ENCODE measurements around the gene DUSP28. TPM values are rescaled to one million over a fixed set of nuclear protein-coding genes. Genes with fewer than 3 reads are reported as not detected.

DUSP28 gene, protein sequence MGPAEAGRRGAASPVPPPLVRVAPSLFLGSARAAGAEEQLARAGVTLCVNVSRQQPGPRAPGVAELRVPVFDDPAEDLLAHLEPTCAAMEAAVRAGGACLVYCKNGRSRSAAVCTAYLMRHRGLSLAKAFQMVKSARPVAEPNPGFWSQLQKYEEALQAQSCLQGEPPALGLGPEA
- 3.1 and 4.5 TPM in 2 replicates for total RNA-seq

DNA sequence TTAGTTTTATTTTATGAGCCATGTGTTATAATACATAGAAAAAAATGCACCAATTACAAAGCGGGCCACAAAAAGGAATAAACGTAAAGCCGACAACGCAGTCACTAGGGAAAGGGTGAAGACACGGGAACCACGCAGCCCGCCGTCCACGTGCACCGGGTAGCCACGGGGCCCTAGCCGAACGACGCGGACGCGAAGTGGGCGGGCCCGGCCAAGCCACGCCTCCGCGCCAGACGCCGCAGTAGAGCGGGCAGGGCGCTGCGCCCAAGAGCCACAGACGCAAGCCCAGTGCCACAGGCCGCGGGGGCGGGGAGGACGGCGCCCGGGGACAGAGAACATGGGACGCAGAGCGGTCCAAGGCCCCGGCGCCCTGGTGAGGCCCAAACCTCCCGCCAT, at the start of gene DUSP28:
TSS of gene DUSP28 (plus strand) at position 274 of the 396 bp plus-strand sequence. CDS start 328 bp downstream, outside the sequence.

DNA sequence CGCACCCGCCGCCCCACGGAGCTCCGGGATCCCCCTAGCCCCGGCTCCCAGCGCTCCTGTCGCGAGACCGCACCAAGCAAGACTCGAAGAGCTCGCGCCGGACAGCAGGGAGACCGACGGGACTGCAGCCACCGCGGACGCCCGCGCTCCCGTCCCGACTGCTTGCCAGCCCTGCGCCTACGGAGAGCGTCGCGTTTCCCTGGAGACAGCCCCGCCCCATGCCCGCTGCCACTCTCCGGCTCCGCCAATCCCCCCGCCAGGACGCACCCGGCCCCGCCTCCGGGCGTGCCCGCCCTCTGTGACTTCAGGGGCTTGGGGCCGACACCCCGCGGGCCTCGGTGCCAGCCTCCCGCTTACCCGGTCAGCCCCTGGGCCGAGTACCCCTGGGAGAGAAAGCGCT, 2.3 kb upstream of the DUSP28 start, which contains the start of gene ANKMY1:
TSS of gene ANKMY1 (minus strand) at position 181 of the 400 bp plus-strand sequence. CDS start 653 bp downstream, outside the sequence.

DNA sequence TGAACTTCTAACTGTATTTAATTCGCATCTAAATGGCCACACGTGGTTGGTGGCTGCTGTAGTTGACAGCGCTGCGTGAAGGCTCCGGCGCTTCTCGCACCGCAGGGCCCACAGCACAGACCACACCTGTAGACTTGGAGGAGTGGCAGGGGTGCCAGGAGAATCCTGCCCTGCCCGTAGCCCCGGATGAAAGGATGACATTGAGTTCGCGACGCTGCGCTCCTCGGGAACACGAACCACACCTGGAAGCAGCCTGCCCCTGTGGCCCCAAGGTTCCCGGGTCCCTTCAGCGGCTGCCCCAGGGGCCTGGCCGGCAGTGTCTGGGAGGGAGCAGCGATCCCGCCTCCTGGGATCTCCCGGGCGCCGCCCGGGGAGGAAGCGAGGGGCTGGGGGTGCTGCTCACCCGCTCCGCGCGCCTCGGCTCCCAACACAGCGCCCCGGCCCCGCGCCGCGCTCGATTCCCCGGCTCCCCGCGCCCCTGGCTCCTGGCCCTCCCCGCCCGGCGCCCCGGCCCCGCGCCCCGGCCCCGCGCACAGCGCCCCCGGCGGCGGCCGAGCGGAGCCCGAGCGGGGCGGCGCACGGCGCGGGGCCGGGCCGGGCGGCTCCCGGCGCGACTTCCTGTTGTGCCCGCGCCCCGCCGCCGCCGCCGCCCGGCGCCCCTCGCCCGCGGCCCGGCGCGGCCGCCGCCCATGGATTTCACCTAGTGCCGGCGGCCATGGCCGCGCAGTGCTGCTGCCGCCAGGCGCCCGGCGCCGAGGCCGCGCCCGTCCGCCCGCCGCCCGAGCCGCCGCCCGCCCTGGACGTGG, 7.9 kb downstream of the DUSP28 start, which contains the start of gene RNPEPL1:
TSS of gene RNPEPL1 (plus strand) at position 613 of the 806 bp plus-strand sequence. CDS start at position 716, 103 bp downstream.

DNA sequence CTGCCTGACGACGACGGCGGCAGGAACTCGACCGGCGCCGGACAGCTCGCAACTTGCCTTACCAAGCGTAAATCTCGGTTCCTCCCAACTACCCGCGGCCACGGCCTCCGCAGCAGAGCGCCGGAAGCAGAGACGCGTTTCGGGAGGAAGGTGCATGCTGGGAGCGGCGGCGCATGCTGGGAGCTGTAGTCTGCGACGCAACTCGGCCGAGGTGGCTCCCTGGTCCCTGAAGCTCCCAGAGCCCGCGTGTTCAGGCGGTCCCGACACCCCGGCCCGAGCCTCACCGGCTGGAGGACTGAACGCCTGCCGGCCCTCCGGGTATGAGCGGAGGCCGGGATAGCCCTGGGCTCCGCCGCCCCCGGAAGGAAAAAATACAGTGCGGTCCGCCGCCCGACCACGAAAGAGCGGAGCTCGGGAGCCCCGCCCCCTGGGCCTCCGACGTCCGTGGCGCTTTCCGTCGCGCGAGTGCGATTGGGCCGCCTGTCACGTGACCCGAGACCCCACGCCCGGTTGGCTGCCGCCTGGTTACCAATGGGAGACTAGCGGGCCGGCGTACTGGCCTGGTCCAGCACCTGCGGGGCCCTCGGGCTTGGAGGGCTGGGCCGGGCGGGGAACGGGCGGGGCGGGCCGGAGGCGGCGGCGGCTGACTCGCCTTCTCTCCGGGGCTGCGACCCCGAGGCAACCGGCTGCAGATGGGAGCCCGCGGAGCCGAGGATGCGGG, 26.2 kb downstream of the DUSP28 start, which contains the start of gene CAPN10:
TSS of gene CAPN10 (plus strand) at position 537 of the 721 bp plus-strand sequence. CDS start at position 715, 178 bp downstream.

Other genes starting within 250 kb of the DUSP28 start
- 130 and 172 TPM in 2 replicates for gene GPC1, start 124.7 kb upstream of the DUSP28 start, total RNA-seq
- gene ANKMY1, start 2.4 kb upstream of the DUSP28 start, total RNA-seq: 3.6 and 12.8 TPM in 2 replicates
- gene RNPEPL1, start 8.1 kb downstream of the DUSP28 start, total RNA-seq: 27.0 and 28.1 TPM in 2 replicates
- gene CAPN10, start 26.4 kb downstream of the DUSP28 start, total RNA-seq: 19.4 and 21.9 TPM in 2 replicates
- gene GPR35, start 65.1 kb downstream of the DUSP28 start, total RNA-seq: 0.24 and 0.85 TPM in 2 replicates
- gene AQP12B, start 122.5 kb downstream of the DUSP28 start, total RNA-seq: not detected in 2 replicates
- gene AQP12A, start 131.5 kb downstream of the DUSP28 start, total RNA-seq: not detected in 2 replicates

Data from tracheal epithelial cell (primary cell).